Panc1 (cell line): ENCODE data around the gene GSKIP.

Experiments used
- POLR2AphosphoS5 ChIP-seq: IDR thresholded peaks from 2 replicates; pipeline ENCODE4 v1.6.1; 2012; ENCODE audit warnings: mild to moderate bottlenecking, low read depth, low read length, moderate library complexity
- SIN3A ChIP-seq: IDR thresholded peaks from 2 replicates; pipeline ENCODE4 v1.6.1; 2012; ENCODE audit warnings: low read depth, mild to moderate bottlenecking, low read length, moderate library complexity, borderline replicate concordance; ENCODE audit not compliant: insufficient read depth
- TCF7L2 ChIP-seq: IDR thresholded peaks from 2 replicates; pipeline ENCODE4 v1.6.1; 2011; ENCODE audit warnings: mild to moderate bottlenecking, low read depth, low read length, inconsistent platforms
- TF ChIP-seq, protein P1 (sequence below): fragments of 450-650 bp; IDR thresholded peaks from 2 replicates; pipeline ENCODE4 v1.5.1; 2017; ENCODE audit warnings: mild to moderate bottlenecking
- TF ChIP-seq, protein P2 (sequence below), 2 experiments: IDR thresholded peaks; 2 replicates each; pipeline ENCODE4 v1.6.1; 2011 to 2012; ENCODE audit warnings: low read depth in 2 of 2, control low read depth in 1 of 2, low read length in 1 of 2, mild to moderate bottlenecking in 1 of 2, moderate library complexity in 1 of 2; ENCODE audit not compliant: insufficient read depth in 1 of 2

- TF ChIP-seq SIN3A (no peak), POLR2AphosphoS5 (no peak), TCF7L2 (no peak)
- TF ChIP-seq, protein P1, sequence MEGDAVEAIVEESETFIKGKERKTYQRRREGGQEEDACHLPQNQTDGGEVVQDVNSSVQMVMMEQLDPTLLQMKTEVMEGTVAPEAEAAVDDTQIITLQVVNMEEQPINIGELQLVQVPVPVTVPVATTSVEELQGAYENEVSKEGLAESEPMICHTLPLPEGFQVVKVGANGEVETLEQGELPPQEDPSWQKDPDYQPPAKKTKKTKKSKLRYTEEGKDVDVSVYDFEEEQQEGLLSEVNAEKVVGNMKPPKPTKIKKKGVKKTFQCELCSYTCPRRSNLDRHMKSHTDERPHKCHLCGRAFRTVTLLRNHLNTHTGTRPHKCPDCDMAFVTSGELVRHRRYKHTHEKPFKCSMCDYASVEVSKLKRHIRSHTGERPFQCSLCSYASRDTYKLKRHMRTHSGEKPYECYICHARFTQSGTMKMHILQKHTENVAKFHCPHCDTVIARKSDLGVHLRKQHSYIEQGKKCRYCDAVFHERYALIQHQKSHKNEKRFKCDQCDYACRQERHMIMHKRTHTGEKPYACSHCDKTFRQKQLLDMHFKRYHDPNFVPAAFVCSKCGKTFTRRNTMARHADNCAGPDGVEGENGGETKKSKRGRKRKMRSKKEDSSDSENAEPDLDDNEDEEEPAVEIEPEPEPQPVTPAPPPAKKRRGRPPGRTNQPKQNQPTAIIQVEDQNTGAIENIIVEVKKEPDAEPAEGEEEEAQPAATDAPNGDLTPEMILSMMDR = no peak
- TF ChIP-seq, protein P2, sequence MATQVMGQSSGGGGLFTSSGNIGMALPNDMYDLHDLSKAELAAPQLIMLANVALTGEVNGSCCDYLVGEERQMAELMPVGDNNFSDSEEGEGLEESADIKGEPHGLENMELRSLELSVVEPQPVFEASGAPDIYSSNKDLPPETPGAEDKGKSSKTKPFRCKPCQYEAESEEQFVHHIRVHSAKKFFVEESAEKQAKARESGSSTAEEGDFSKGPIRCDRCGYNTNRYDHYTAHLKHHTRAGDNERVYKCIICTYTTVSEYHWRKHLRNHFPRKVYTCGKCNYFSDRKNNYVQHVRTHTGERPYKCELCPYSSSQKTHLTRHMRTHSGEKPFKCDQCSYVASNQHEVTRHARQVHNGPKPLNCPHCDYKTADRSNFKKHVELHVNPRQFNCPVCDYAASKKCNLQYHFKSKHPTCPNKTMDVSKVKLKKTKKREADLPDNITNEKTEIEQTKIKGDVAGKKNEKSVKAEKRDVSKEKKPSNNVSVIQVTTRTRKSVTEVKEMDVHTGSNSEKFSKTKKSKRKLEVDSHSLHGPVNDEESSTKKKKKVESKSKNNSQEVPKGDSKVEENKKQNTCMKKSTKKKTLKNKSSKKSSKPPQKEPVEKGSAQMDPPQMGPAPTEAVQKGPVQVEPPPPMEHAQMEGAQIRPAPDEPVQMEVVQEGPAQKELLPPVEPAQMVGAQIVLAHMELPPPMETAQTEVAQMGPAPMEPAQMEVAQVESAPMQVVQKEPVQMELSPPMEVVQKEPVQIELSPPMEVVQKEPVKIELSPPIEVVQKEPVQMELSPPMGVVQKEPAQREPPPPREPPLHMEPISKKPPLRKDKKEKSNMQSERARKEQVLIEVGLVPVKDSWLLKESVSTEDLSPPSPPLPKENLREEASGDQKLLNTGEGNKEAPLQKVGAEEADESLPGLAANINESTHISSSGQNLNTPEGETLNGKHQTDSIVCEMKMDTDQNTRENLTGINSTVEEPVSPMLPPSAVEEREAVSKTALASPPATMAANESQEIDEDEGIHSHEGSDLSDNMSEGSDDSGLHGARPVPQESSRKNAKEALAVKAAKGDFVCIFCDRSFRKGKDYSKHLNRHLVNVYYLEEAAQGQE (IDR thresholded peaks at IDR 0.05; ENCODE audit: insufficient read depth in 1 of 2, low read depth in 2 of 2, low read length in 1 of 2) = no peak
These were observed 35.6 kb downstream of the GSKIP start for GRCh38 chr14:96398921-96399320.
